ENCODE measurements around the gene E2F6. TPM values are rescaled to one million over a fixed set of nuclear protein-coding genes. Genes with fewer than 3 reads are reported as not detected.

The E2F6 gene, protein sequence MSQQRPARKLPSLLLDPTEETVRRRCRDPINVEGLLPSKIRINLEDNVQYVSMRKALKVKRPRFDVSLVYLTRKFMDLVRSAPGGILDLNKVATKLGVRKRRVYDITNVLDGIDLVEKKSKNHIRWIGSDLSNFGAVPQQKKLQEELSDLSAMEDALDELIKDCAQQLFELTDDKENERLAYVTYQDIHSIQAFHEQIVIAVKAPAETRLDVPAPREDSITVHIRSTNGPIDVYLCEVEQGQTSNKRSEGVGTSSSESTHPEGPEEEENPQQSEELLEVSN
- 12.2 TPM for total RNA-seq

GRCh38 chr2:11465485-11466306 lies at the start of gene E2F6:
E2F6 (minus strand) TSS chr2:11466161; CDS start chr2:11465879, 282 bp downstream.
- DNase-seq (ENCODE audit: low spot score in 2 of 2) (peak; percentile 90 to 92), FAIRE-seq (no peak)

GRCh38 chr2:11515490-11515981 lies 49.6 kb upstream of the E2F6 start:
- FAIRE-seq (no peak), DNase-seq (ENCODE audit: low spot score in 2 of 2) (no peak)

GRCh38 chr2:11514904-11515303 lies 48.9 kb upstream of the E2F6 start:
- no peak for DNase-seq (ENCODE audit: low spot score in 2 of 2)
- no peak for FAIRE-seq

DNA sequence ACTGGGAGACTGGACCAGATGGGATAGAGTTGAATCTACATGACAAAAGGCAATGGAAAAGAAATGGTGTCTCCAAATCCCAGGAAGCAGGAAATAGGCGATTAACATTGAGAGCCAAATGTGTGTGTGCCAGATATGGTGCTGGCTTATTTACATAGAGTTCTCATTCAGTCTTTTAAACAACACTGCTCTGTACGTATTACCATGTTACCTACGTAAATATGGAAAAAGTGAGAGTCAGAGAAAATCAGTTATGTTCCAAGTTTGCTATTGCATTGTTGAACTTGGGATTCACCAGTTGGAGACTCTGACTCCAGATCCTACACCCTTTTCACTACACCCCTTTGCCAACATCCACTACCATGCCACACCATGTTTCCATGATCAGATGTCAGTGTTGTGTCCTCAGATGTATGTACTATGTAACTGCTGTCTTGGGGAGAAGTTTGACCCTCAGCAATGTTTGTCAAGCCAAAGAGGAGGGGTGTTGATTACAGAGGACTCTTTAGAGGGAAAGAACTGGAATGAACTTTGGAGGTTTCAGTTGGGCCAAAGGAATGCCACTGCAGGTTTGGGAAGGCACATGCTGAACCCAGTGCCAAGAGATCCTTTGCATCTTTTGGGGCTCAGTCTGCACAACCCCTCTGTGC lies 48.2 kb upstream of the E2F6 start:
- DNase-seq (ENCODE audit: low spot score in 2 of 2) (no peak), FAIRE-seq (no peak)

- FAIRE-seq (no peak), DNase-seq (ENCODE audit: low spot score in 2 of 2) (no peak)
Measured at GRCh38 chr2:11513319-11513718, 47.4 kb upstream of the E2F6 start.

GRCh38 chr2:11512431-11512830 lies 46.5 kb upstream of the E2F6 start:
- no peak for FAIRE-seq
- DNase-seq (ENCODE audit: low spot score in 2 of 2), result no peak

GRCh38 chr2:11509657-11510360 lies 43.8 kb upstream of the E2F6 start:
- no peak for DNase-seq (ENCODE audit: low spot score in 2 of 2)
- FAIRE-seq, result no peak

GRCh38 chr2:11508279-11508678 lies 42.3 kb upstream of the E2F6 start:
- DNase-seq (ENCODE audit: low spot score in 2 of 2), result no peak
- FAIRE-seq, result no peak

GRCh38 chr2:11507517-11507916 lies 41.6 kb upstream of the E2F6 start:
- FAIRE-seq (no peak), DNase-seq (ENCODE audit: low spot score in 2 of 2) (no peak)

- DNase-seq (ENCODE audit: low spot score in 2 of 2) (no peak), FAIRE-seq (no peak)
Measured at GRCh38 chr2:11506611-11506969, 40.6 kb upstream of the E2F6 start.

- DNase-seq (ENCODE audit: low spot score in 2 of 2) (no peak), FAIRE-seq (no peak)
Measured at GRCh38 chr2:11505652-11506610, 40.0 kb upstream of the E2F6 start.

DNA sequence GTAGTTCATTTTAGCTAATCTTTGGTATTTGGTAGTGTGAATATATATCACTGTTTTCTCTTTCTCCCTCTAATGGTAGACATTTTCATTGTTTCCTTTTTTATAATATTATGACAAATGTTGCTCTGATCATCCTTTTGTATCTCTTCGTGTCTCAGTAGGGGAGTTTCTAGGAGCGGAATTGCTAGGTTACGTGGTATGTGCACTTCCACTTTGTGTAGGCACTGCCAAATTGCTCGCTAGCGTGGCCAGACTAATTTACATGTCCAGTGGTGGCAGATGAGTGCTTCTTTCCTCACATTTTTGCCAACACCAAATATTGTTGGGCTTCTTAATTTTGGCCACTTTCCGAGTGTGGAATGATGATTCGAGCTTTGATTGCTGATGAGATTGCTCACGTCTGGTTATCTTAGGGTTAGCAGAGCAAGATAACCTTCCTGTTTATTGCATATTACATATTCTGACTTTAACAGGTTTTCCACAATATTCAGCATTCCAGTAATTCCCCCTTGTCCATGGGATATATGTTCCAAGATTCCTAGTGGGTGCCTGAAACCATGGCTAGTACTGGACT lies 37.5 kb upstream of the E2F6 start:
- DNase-seq (ENCODE audit: low spot score in 2 of 2) (no peak), FAIRE-seq (no peak)

GRCh38 chr2:11502740-11503292 lies 36.9 kb upstream of the E2F6 start:
- DNase-seq (ENCODE audit: low spot score in 2 of 2), result no peak
- FAIRE-seq, result no peak

DNA sequence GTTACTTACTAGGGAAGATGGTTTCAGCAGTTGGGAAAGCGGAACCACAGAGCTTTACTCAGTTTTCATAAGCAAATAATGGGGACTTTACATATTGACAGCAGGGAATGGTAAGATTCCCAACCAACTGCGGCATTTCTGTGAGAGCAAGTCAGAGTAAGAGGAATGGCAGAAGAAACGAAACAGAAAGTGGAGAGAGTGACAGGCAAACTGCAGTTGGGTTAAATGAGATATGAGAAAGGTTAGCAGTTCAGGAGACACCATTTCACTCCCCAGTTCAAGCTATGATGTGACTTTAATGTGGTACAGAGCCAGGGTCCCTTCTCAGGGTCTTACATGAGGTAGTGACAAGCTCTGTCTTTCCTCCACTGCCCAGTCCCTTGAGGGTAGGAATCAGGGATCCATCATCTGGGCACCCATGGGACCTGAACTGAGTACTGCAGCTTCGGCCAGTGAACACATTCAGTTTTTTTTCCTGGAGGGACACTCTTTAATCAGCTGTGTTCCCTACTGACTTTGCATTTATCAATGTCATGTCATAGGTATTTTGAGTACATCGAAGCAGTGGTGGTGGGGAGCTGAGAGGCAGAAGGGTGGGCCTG lies 34.8 kb upstream of the E2F6 start:
- FAIRE-seq (no peak), DNase-seq (ENCODE audit: low spot score in 2 of 2) (no peak)

- FAIRE-seq (no peak), DNase-seq (ENCODE audit: low spot score in 2 of 2) (no peak)
Measured at GRCh38 chr2:11499081-11499743, 33.3 kb upstream of the E2F6 start.

GRCh38 chr2:11498543-11499034 lies 32.6 kb upstream of the E2F6 start:
- no peak for DNase-seq (ENCODE audit: low spot score in 2 of 2)
- no peak for FAIRE-seq

DNA sequence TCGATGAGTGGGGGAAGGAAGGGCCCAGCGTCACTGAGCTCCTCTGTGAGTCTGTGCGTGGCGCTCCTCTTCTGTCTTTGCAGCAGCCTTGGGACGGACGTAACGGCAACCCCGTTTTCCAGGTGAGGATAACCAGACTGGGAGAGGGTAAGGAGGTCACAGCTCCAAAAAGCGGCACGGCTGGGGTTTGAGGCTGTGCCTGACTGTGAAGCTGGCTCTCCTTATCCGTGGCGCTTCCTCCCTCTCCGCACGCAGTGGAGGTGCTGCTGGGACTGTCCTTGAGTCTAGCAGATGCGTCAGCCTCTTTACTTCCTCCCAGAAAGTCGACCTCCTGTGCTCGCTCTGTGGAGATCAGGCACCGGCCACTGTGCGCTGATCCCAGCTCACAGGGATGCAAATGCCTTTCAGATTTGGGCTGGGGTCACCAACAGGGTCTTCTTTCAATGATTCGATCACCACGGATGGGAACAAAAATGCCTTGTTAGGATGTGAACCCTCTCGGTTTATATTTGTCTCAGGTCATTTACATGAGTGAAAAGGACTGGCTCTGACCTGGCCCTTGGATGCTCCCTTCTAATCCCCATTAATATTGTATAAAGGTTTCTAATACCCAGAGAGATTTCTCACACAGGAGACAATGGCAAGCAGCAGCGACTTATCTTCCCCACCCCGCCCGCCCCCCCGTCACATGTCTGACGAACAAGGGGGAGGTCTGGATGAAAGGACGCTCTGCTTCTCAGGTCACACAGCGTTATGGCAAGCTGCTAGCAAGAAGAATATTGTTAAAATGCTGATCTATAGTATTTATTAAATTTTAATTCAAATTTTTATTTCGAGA lies 30.1 kb upstream of the E2F6 start:
- DNase-seq (ENCODE audit: low spot score in 2 of 2), result no peak

More for the DNA sequence above, 30.1 kb upstream of the E2F6 start:
- no peak for FAIRE-seq
